ENCODE measurements around the gene KLHL12. TPM values are rescaled to one million over a fixed set of nuclear protein-coding genes. Genes with fewer than 3 reads are reported as not detected.

Gene KLHL12
- total RNA-seq, 1 donor, result 29.6 TPM

- TF ChIP-seq CTCF (IDR thresholded peaks at IDR 0.05; ENCODE audit: insufficient read depth, low read length), result no peak
- peak overlapping the region; percentile 94 for H3K4me3 ChIP-seq (ENCODE audit: low read depth, low read length)
- DNase-seq (ENCODE audit: low read depth), result no peak
Measured at GRCh38 chr1:202958544-202959275, 31.7 kb upstream of the KLHL12 start.

DNA sequence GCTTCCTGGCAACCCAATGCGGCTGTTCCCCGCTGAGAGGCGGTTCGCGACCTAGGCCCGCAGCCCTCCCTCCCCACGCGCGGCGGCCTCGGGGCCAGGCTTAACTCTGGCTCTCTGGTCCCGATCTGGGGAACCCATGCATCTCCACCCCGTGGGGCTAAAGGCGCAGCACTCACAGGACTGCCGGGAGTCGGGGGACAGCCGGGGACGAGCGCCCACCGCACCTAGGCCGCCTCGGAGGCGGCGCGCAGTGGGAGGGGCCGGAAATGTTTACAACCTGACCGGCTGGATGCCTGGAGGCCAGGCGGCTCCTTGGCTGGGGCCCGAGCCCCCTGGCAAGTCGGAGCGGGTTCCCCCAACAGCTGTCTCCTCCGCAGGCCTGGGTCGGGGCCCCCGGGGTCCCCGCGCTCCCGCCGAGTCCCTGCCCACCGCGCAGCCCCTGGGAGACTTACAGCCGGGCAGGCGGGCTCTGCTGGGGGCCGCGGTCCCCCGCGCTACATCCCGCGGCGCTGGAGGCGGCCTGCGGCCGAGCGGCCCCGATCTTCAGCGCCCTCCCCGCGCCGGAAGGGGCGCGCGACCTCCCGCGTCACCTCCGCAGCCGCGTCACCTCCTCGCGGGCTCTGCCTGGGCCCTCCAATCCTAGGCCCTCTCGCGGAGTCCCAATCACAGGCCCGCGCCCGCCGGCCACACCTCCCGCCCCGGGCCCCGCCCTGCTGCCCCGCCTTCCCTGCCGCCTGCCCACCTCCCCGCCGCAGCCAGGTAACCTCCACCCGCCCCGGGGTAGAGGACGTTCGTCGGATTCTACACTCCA lies 30.9 kb upstream of the KLHL12 start, which contains the start of gene ADIPOR1:
Gene ADIPOR1 (minus strand): TSS at position 580 of the 811 bp plus-strand sequence. CDS start 7,242 bp downstream, outside the sequence.
- peak within 1 kb of the TSS; percentile 94 for H3K4me3 ChIP-seq (ENCODE audit: low read depth, low read length)
- no peak for TF ChIP-seq CTCF (IDR thresholded peaks at IDR 0.05; ENCODE audit: insufficient read depth, low read length)
- peak; percentile 73 for DNase-seq (ENCODE audit: low read depth)

DNA sequence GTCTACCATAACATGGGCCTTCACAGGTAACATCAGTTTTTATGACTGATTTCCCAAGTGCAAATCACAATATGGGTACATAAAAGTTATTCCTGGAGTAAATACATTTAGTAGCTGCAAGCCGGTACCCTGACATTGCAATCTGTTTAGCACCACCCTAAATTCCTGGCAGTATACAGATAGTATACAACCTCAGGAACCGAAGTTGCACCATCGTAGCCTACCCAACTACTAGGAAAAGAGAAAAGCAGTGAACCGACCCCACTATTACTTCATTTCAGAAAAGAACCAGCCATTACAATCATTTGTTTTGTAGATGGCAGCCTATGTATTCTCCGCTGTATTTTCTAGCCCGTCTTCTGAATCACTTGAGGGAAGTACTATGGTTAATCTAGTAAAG lies 29.9 kb upstream of the KLHL12 start:
- peak overlapping the region; percentile 94 for H3K4me3 ChIP-seq (ENCODE audit: low read depth, low read length)
- DNase-seq (ENCODE audit: low read depth), result no peak
- no peak for TF ChIP-seq CTCF (IDR thresholded peaks at IDR 0.05; ENCODE audit: insufficient read depth, low read length)

DNA sequence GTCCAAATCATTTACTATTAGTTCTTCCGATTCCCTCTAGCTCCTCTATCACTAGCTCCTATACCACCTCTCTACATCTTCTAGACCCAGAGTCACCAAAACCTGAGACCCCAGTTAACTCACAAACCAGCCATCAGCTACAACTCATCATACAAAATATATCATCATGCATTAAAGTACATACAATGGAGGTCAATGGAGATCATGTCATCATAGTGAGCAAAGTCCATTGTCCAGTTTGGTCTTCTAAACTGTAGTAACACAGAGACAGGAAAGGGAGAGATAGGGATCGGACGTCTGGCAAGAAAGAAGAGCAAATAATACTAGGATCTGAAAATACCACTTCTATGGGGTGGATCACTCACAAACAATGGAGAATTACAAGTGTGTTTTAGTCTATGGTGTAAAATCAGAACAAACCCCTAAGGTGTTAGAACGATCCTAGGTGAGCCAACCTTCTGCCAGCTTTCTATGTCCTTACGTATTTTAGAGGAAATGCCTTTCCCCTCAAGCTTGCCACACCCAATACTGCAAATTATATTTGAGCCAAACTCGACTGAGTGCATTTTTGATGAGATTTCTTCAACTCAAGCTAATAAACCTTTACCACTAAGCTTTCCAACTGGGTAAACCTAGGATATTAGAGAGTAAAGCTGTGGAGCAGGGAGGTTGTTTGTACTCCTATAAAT lies 27.2 kb upstream of the KLHL12 start:
- H3K4me3 ChIP-seq (ENCODE audit: low read depth, low read length), result no peak overlapping the region
- no peak for DNase-seq (ENCODE audit: low read depth)
- no peak for TF ChIP-seq CTCF (IDR thresholded peaks at IDR 0.05; ENCODE audit: insufficient read depth, low read length)

GRCh38 chr1:202953392-202953791 lies 26.4 kb upstream of the KLHL12 start:
- H3K4me3 ChIP-seq (ENCODE audit: low read depth, low read length), result no peak overlapping the region
- no peak for DNase-seq (ENCODE audit: low read depth)
- no peak for TF ChIP-seq CTCF (IDR thresholded peaks at IDR 0.05; ENCODE audit: insufficient read depth, low read length)

DNA sequence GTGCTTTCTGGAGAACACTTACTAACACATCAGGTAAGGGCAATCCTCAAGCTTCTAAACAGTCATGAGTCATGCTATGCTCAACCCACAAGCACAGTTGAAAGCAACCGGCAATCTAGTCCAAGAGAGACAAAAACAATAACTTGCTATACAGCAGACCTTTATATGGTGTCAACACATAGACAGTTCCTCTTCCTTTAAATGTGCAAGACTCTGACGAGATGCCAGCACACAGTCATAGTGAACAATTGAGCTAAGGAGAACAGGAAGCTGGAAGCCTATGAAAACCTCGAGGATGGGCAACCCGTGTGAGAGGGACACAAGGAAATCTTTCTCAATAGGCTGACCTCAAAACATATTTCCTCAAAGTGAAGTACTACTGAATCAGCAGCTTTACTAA lies 25.8 kb upstream of the KLHL12 start:
- TF ChIP-seq CTCF (IDR thresholded peaks at IDR 0.05; ENCODE audit: insufficient read depth, low read length), result no peak
- DNase-seq (ENCODE audit: low read depth), result peak; percentile 74
- no peak overlapping the region for H3K4me3 ChIP-seq (ENCODE audit: low read depth, low read length)
